ENCODE measurements around the gene KIF23.

- TF ChIP-seq, protein P1, sequence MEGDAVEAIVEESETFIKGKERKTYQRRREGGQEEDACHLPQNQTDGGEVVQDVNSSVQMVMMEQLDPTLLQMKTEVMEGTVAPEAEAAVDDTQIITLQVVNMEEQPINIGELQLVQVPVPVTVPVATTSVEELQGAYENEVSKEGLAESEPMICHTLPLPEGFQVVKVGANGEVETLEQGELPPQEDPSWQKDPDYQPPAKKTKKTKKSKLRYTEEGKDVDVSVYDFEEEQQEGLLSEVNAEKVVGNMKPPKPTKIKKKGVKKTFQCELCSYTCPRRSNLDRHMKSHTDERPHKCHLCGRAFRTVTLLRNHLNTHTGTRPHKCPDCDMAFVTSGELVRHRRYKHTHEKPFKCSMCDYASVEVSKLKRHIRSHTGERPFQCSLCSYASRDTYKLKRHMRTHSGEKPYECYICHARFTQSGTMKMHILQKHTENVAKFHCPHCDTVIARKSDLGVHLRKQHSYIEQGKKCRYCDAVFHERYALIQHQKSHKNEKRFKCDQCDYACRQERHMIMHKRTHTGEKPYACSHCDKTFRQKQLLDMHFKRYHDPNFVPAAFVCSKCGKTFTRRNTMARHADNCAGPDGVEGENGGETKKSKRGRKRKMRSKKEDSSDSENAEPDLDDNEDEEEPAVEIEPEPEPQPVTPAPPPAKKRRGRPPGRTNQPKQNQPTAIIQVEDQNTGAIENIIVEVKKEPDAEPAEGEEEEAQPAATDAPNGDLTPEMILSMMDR (IDR thresholded peaks at IDR 0.05): no peak
- no peak for TF ChIP-seq POLR2AphosphoS5 (IDR thresholded peaks at IDR 0.05)
Measured at GRCh38 chr15:69410248-69410874, 3.8 kb upstream of the KIF23 start.

All from transverse colon (tissue), 4 donors.